K562 (cell line): ENCODE measurements around the gene AIG1.

Experiments
- CREB1 ChIP-seq, 2 experiments: sonication (generic) in 1 of 2; formaldehyde crosslinking in 1 of 2; IDR thresholded peaks; 2 replicates each; pipeline versions ENCODE4 v1.6.1 to v1.8.0; 2012 to 2022; ENCODE audit warnings: inconsistent platforms in 1 of 2, mild to moderate bottlenecking in 1 of 2, missing genetic modification reagents in 1 of 2, moderate library complexity in 1 of 2
- CTCF ChIP-seq, 3 experiments: IDR thresholded peaks in 2 of 3; conservative IDR thresholded peaks in 1 of 3; 2 replicates each; pipeline ENCODE4 v1.5.1; 2011 to 2012; ENCODE audit warnings: low read length in 3 of 3, mild to moderate bottlenecking in 3 of 3, control low read depth in 2 of 3, improper control_type of control experiment in 1 of 3, inconsistent platforms in 1 of 3, low read depth in 1 of 3, mixed read lengths in 1 of 3, moderate library complexity in 1 of 3; ENCODE audit not compliant: insufficient read depth in 2 of 3
- FOXA3 ChIP-seq, 2 experiments: fragments of 450-650 bp in 1 of 2; sonication (generic) in 1 of 2; formaldehyde crosslinking; IDR thresholded peaks in 1 of 2; conservative IDR thresholded peaks in 1 of 2; 2 replicates each; pipeline versions ENCODE4 v1.4.0 to v1.8.0; 2020 to 2022; ENCODE audit warnings: mild to moderate bottlenecking in 2 of 2, missing genetic modification reagents in 1 of 2
- HNRNPH1 ChIP-seq: fragments of 200-400 bp; formaldehyde crosslinking; optimal IDR thresholded peaks from 2 replicates; pipeline ENCODE3; 2017; ENCODE audit warnings: low read depth, mild to moderate bottlenecking, low read length, moderate library complexity
- POLR2A ChIP-seq: fragments of 450-650 bp; conservative IDR thresholded peaks from 2 replicates; pipeline ENCODE4 v1.6.1; 2016
- POLR2AphosphoS2 ChIP-seq: IDR thresholded peaks from 2 replicates; pipeline ENCODE4 v1.6.1; 2012; ENCODE audit warnings: low read length, improper control_type of control experiment
- POLR2AphosphoS5 ChIP-seq: IDR thresholded peaks from 2 replicates; pipeline ENCODE4 v1.6.1; 2011; ENCODE audit warnings: mild to moderate bottlenecking, low read depth, low read length, moderate library complexity; ENCODE audit not compliant: control insufficient read depth, insufficient read depth
- SMC3 ChIP-seq: conservative IDR thresholded peaks from 2 replicates; pipeline ENCODE4 v1.6.1; 2011; ENCODE audit warnings: low read depth, low read length, improper control_type of control experiment; ENCODE audit not compliant: insufficient read depth
- TRIM24 ChIP-seq, 2 experiments: fragments of 450-650 bp; IDR thresholded peaks; 2 replicates each; pipeline ENCODE4 v1.6.1; 2016
- TRIM25 ChIP-seq: fragments of 450-650 bp; IDR thresholded peaks from 2 replicates; pipeline ENCODE4 v1.7.0; 2016; ENCODE audit warnings: borderline replicate concordance
- ZNF316 ChIP-seq: fragments of 450-650 bp; IDR thresholded peaks from 2 replicates; pipeline ENCODE4 v1.6.1; 2016
- ZNF551 ChIP-seq: fragments of 250-450 bp; sonication (Bioruptor Pico); IDR thresholded peaks from 2 replicates; pipeline ENCODE4 v1.5.0; 2021; ENCODE audit warnings: mild to moderate bottlenecking, moderate library complexity
- ZNF592 ChIP-seq: fragments of 450-650 bp; IDR thresholded peaks from 2 replicates; pipeline ENCODE4 v1.6.1; 2017; ENCODE audit warnings: antibody characterized with exemption, mild to moderate bottlenecking
- ZNF79 ChIP-seq: fragments of 250-450 bp; sonication (Bioruptor Pico); IDR thresholded peaks from 2 replicates; pipeline ENCODE4 v1.4.0; 2020; ENCODE audit warnings: low read depth, mild to moderate bottlenecking, moderate library complexity

GRCh38 chr6:143322386-143322785, 261.7 kb downstream of the AIG1 start:
- no peak for TF ChIP-seq TRIM25
- TF ChIP-seq ZNF551 (CRISPR knock-in tag): no peak
- TF ChIP-seq POLR2AphosphoS5: no peak
- TF ChIP-seq HNRNPH1: no peak
- no peak for TF ChIP-seq ZNF592
- no peak for TF ChIP-seq TRIM24 (IDR thresholded peaks at IDR 0.05)
- TF ChIP-seq CTCF (IDR thresholded peaks at IDR 0.05 in 2 of 3, conservative IDR thresholded peaks at IDR 0.05 in 1 of 3; ENCODE audit: insufficient read depth in 2 of 3, low read depth in 1 of 3, low read length in 3 of 3): no peak
- TF ChIP-seq POLR2AphosphoS2: no peak
- TF ChIP-seq CREB1 (IDR thresholded peaks at IDR 0.05): no peak
- no peak for TF ChIP-seq CREB1 (CRISPR knock-in tag; IDR thresholded peaks at IDR 0.05)
- TF ChIP-seq POLR2A: no peak
- no peak for TF ChIP-seq ZNF316
- no peak for TF ChIP-seq SMC3
- no peak for TF ChIP-seq ZNF79 (CRISPR knock-in tag)
- no peak for TF ChIP-seq FOXA3 (CRISPR knock-in tag; conservative IDR thresholded peaks at IDR 0.05 in 1 of 2, IDR thresholded peaks at IDR 0.05 in 1 of 2)
